Measurements from ENCODE around the gene CPB2. TPM values are rescaled to one million over a fixed set of nuclear protein-coding genes. Genes with fewer than 3 reads are reported as not detected.

The CPB2 gene
- total RNA-seq, 1 donor from 2014 or later = not detected

DNA sequence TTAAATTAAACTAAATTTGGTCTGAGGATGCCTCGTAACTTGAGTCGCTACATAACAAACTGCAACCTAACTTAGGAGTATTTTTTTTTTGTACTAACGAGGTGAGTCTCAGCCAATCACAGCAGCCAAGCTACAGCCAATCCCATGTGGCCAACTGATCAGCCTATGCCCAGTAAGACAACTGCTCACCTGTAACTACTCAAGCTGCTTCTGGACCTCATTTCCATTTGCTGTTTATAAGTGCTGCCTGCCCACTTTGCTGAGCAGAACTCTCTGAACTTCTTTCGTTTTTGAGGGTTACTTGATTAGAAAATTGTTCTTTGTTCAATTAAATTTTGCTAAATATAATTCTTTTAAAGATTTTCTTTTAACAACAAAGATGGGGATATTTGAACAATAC, 3.8 kb downstream of the CPB2 start:
- intact Hi-C loops (cut with micrococcal nuclease) = no loop called here

DNA sequence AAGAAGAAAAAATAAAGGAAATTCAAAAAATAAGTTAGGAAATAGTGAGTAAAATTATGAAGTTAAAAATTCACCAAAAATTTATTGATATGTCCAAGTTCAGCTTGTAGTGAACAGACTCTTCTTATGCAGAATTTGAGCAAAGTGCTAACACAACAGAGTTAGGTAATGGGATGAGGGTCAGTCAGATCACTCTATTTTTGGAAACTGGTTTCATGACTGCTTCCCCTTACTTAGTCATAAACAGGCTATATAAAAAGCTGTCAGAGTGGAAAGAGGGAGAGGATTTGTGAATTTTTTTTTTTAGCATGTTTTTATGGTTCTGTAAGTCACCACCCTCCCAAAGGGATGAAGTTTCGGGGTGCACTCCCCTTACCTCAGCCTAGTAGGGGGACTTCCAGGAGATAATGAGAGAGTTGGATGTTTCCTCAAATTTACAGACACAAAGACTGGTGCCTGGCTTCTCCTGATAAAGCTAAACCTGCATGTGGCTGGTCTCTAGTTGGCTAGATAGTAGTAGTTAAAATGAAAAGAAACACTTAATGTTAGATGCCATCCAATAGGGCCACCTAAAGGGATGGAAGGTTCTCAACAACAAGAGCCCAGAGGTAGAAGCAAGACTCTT, 4.5 kb downstream of the CPB2 start:
- intact Hi-C loops (cut with micrococcal nuclease) = no loop called here

- intact Hi-C loops (cut with micrococcal nuclease) = no loop called here
Observed at GRCh38 chr13:46097663-46098062, 7.2 kb downstream of the CPB2 start.

DNA sequence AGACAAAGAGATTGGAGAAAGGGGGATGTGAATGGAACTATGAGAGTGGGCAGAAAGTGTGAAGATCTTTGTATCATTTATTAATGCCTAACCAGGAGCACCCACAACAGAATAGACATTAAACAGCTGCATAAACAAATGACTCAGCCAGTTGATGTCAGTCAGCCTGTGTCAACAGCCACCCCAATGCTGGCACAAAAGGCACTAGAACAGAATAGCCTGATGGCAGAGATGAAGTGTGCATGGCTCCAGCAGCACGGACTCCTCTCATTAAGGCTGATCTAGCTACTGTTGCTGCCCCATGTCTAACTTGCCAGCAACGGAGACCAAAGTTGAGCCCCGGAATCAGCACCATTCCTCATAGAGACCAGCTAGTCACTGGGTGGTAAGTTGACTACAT, 7.8 kb downstream of the CPB2 start:
- intact Hi-C loops (cut with micrococcal nuclease) = no loop called here

- intact Hi-C loops (cut with micrococcal nuclease) = no loop called here
Observed at GRCh38 chr13:46094478-46094877, 10.4 kb downstream of the CPB2 start.

GRCh38 chr13:46088821-46089562, 15.8 kb downstream of the CPB2 start:
- intact Hi-C loops (cut with micrococcal nuclease) = no loop called here

GRCh38 chr13:46087481-46087880, 17.4 kb downstream of the CPB2 start:
- intact Hi-C loops (cut with micrococcal nuclease) = no loop called here

- intact Hi-C loops (cut with micrococcal nuclease) = no loop called here
Observed at GRCh38 chr13:46086985-46087384, 17.8 kb downstream of the CPB2 start.

DNA sequence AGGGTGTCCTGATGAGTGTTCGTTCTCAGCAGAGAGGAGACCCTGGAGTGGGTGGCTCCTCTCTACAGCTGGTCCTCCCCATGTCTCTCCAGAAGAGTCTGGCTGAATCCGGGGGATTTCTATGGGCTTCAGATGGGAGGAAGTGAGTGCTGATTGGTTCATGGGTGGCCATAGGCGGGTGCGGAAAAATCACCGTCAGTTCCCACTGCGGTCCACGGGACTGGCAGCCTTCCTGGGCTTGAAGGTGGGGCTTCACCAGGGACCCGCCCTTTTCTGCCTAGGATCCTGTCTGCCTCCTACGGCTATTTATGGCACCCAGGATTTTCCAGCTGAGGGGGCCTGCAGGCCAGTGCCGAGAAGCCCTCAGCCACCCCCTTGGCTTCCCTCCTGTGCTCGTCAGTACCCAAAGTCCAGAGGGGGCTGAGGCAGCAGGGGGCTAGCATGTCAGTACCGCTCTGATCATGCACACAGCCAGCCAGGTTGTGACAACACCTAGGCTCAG, 18.4 kb downstream of the CPB2 start:
- intact Hi-C loops (cut with micrococcal nuclease) = no loop called here

GRCh38 chr13:46085737-46086136, 19.1 kb downstream of the CPB2 start:
- intact Hi-C loops (cut with micrococcal nuclease) = no loop called here

DNA sequence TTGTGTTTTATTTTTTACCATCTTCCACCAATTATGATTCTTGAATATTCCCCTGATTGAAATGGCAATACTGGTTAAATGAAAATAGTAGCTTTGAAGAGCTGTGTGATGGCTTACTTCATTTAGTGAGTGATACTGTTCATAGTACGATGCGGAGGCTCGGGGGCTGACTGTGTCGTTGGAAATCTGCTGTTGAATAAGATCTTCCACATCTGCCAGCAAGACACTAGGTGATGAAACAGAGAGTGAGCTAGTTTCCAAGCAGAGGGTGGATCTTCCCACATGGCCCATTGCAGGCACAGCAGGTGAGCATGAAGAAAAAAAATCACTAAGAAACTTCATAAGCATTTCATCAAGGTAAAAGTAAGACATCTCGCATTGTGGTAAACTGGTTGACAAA, 22.5 kb downstream of the CPB2 start:
- intact Hi-C loops (cut with micrococcal nuclease) = no loop called here

GRCh38 chr13:46079770-46080169, 25.1 kb downstream of the CPB2 start:
- intact Hi-C loops (cut with micrococcal nuclease) = no loop called here

DNA sequence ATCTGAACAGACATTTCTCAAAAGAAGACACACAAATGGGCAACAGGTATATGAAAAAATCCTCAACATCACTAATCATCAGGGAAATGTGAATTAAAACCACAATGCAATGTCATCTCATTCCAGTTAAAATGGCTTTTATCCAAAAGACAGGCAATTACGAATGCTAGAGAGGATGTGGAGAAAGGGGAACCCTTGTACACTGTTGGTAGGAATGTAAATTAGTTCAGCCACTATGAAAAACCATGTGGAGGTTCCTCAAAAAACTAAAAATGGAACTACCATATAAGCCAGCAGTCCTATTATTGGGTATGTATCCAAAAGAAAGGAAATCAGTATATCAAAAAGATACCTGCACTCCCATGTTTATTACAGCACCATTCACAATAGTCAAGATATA, 27.6 kb downstream of the CPB2 start:
- intact Hi-C loops (cut with micrococcal nuclease) = no loop called here

DNA sequence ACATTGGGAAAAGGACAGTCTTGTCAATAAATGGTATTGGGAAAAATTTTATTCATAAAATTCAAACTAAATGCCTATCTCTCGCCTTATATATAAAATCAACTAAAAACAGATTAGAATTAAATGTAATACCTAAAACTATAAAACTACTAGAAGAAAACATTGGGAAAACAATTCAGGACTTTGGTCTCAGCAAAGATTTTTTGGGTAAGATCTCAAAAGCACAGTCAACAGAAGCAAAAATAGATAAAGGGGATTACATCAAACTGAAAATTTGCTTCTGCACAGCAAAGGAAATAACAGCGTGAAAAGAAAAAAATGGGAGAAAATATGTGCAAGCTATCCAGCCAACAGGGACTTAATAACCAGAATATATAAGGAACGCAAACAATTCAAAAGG, 28.0 kb downstream of the CPB2 start:
- intact Hi-C loops (cut with micrococcal nuclease) = no loop called here

- intact Hi-C loops (cut with micrococcal nuclease) = no loop called here
Observed at GRCh38 chr13:46075811-46076210, 29.0 kb downstream of the CPB2 start.

GRCh38 chr13:46071590-46072249, 33.1 kb downstream of the CPB2 start:
- intact Hi-C loops (cut with micrococcal nuclease) = no loop called here

DNA sequence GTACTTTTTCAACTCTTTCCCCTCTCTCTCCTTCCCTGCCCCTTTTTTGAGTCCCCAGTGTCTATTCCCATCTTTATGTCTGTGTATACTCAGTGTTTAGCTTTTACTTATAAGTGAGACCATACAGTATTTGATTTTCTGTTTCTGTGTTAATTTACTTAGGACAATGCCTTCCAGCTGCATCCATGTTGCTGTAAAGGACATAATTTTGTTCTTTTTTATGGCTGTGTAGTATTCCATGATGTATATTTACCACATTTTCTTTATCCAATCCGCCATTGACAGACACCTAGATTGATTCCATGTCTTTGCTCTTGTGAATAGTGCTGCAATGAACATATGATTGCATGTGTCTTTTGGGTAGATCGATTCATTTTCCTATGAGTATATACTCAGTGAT, 41.5 kb downstream of the CPB2 start:
- intact Hi-C loops (cut with micrococcal nuclease) = no loop called here

GRCh38 chr13:46062185-46062584, 42.6 kb downstream of the CPB2 start:
- intact Hi-C loops (cut with micrococcal nuclease) = no loop called here

DNA sequence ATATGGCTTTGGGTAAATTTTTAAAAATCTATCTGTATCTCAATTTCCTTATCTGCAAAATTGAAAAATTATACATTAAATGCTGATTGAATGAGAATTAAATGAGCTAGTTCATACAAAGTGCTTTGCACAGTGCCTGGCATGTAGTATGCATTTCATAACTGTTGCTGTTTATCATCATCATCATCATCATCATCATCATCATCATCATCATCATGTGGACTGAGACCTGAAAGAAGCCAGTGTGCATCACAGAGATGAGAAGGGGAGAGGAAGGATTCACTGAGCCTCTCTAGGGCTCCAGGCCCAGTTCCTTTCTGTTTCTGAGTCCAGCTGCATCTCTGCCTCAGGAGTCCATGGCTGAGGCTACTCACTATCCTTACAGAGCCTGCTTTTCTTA, 45.4 kb downstream of the CPB2 start:
- intact Hi-C loops (cut with micrococcal nuclease) = no loop called here

DNA sequence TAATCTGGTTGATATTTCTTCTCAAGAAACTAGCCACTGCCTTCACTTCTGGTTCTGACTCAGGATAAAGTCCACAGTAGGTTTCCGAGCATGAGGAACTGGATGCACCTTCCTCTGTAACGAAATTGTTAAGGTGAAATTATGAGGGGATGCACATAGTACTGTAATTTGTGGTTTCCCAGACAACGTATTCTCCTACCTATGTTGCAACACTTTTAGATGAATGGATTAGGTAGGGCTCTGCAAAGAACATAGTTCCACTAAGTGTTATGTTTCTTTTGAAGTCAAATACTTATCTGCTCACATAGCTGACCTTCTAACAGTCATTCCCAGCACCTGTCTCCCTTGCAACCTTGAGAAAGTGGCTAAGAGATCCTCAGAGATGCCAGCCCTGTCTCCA, 46.6 kb downstream of the CPB2 start:
- intact Hi-C loops (cut with micrococcal nuclease) = no loop called here

GRCh38 chr13:46057256-46058015, 47.4 kb downstream of the CPB2 start:
- intact Hi-C loops (cut with micrococcal nuclease) = no loop called here

All from T-helper 1 cell treated with Interleukin-12 subunit alpha and Interleukin-12 subunit beta and Interleukin-4 antibody, amounts not matched to agents 30 ng/mL and 1 ng/mL, for 36 hours (primary cell).